Spinal cord (tissue), 10 donors: ENCODE measurements around the gene DPCD. TPM values are rescaled to one million over a fixed set of nuclear protein-coding genes. Genes with fewer than 3 reads are reported as not detected.
A peak's percentile ranks its signal among the peaks of the same experiment; 100 is the strongest.

Experiments used
- DNase-seq, 6 donors: peaks; one replicate each; pipeline versions ENCODE4 v3.0.0 to v3.0.0-alpha.2; 2013 to 2015; ENCODE audit warnings: low spot score in 6 of 6, low read depth in 4 of 6
- H3K27ac ChIP-seq: one replicate; pipeline ENCODE4 v1.5.1; 2013; ENCODE audit warnings: low read depth, low read length, control low read depth
- H3K27me3 ChIP-seq: one replicate; pipeline ENCODE4 v1.6.1; 2013; ENCODE audit warnings: low read length; ENCODE audit not compliant: control insufficient read depth, insufficient read depth
- H3K36me3 ChIP-seq: one replicate; pipeline ENCODE4 v1.6.1; 2013; ENCODE audit warnings: low read length; ENCODE audit not compliant: control insufficient read depth, insufficient read depth
- H3K4me1 ChIP-seq: one replicate; pipeline ENCODE4 v1.6.1; 2013; ENCODE audit warnings: low read length; ENCODE audit not compliant: control insufficient read depth, insufficient read depth
- H3K4me3 ChIP-seq: one replicate; pipeline ENCODE4 v1.5.1; 2013; ENCODE audit warnings: low read depth, low read length, control low read depth
- H3K9me3 ChIP-seq: one replicate; pipeline ENCODE4 v1.6.1; 2013; ENCODE audit warnings: low read length; ENCODE audit not compliant: control insufficient read depth, insufficient read depth
- WGBS: methylation state at CpG from one replicate; pipeline ENCODE4 v1.1.5; 2013; ENCODE audit warnings: missing lambda C conversion rate; ENCODE audit not compliant: insufficient coverage; 5-methylcytosine and 5-hydroxymethylcytosine counted together
- polyA plus RNA-seq, 2 donors: library from polyadenylated mRNA; unstranded; fragments of 120-200 nt; gene quantifications; one replicate each; pipeline ENCODE4 v1.2.1, GENCODE V29; 2013; ENCODE audit not compliant: insufficient read length in 2 of 2
- total RNA-seq, 2 donors: library from RNA; depleted of rRNA in 1 of 2; stranded (reverse); fragments of 120-200 nt in 1 of 2; fragments of >200 nt in 1 of 2; gene quantifications; one replicate each; pipeline versions ENCODE4 v1.2.3 to v1.2.4, GENCODE V29; 2013 to 2014
- donor health status: healthy.

DPCD gene
- total and polyA plus RNA-seq, 4 donors, result 21.1 to 57.2 (median 42.2) TPM

- peaks cover 29% of the 10 kb centered on the region for H3K4me1 ChIP-seq
- H3K27ac ChIP-seq, result no peak overlapping the region
- DNase-seq, result no peak
- WGBS, result 91% methylated on average over 4 of the region's 4 CpGs
- H3K36me3 ChIP-seq, result peaks cover 61% of the 10 kb centered on the region
- H3K4me3 ChIP-seq, result no peak overlapping the region
- no peaks in the 10 kb centered on the region for H3K27me3 ChIP-seq
- H3K9me3 ChIP-seq, result no peaks in the 10 kb centered on the region
Measured at GRCh38 chr10:101617824-101618568, 29.9 kb downstream of the DPCD start.

GRCh38 chr10:101618871-101619270 lies 30.8 kb downstream of the DPCD start:
- Histone ChIP-seq H3K27ac (no peak overlapping the region), H3K9me3 (no peaks in the 10 kb centered on the region), H3K36me3 (peaks cover 57% of the 10 kb centered on the region), H3K4me1 (peaks cover 20% of the 10 kb centered on the region), H3K4me3 (no peak overlapping the region), H3K27me3 (no peaks in the 10 kb centered on the region)
- no peak for DNase-seq
- WGBS, result 90% methylated on average over 1 of the region's 2 CpGs

DNA sequence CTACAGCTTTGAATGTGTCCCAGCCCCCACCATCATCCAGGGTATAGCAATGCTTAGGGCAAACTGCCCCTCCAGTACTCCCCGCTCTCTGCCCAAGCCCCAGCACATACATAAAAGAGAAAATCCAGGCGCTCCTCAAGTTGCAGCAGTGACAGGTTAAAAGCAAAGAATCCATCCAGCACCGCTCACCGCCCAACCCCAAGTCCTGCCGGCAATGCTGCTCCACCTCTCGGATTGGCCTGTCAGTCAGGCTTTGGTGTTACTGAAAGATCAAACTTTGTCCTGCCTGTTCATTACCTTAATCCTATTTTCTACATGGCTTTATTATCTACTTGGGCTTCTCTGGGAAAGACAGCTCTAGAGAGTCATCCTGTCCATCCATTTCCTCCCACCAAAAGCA lies 31.9 kb downstream of the DPCD start:
- Histone ChIP-seq H3K27ac (no peak overlapping the region), H3K4me3 (no peak overlapping the region), H3K27me3 (no peaks in the 10 kb centered on the region), H3K36me3 (peaks cover 61% of the 10 kb centered on the region), H3K9me3 (no peaks in the 10 kb centered on the region), H3K4me1 (peaks cover 9% of the 10 kb centered on the region)
- no peak for DNase-seq
- WGBS, result 96% methylated on average over 6 of the region's 6 CpGs

DNA sequence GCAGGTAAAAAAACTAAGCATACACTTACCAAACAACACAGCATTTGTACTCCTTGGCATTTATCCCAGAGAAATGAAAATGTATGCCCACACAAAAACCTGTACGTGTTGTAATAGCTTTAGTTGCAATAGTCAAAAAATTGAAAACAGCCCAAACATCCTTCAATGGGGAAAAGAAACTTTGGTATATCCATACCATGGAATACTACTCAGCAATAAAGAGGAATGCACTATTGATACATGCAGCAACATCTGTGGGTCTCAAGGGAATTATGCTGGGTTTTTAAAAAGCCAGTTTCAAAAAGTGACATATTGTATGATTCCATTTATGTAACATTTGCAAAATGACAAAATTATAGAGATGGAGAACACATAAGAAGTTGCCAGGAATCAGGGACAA lies 35.4 kb downstream of the DPCD start:
- H3K9me3 ChIP-seq, result no peaks in the 10 kb centered on the region
- no peak overlapping the region for H3K4me3 ChIP-seq
- H3K4me1 ChIP-seq, result peaks cover 9% of the 10 kb centered on the region
- no peak overlapping the region for H3K27ac ChIP-seq
- no peak for DNase-seq
- H3K27me3 ChIP-seq, result no peaks in the 10 kb centered on the region
- H3K36me3 ChIP-seq, result peaks cover 53% of the 10 kb centered on the region
- WGBS, result no CpG with 5 or more reads among the region's 1 CpG

GRCh38 chr10:101624526-101625102 lies 36.5 kb downstream of the DPCD start:
- no peaks in the 10 kb centered on the region for H3K27me3 ChIP-seq
- no peaks in the 10 kb centered on the region for H3K9me3 ChIP-seq
- no peak for DNase-seq
- H3K4me3 ChIP-seq, result no peak overlapping the region
- 93% methylated on average over 4 of the region's 4 CpGs for WGBS
- peaks cover 9% of the 10 kb centered on the region for H3K4me1 ChIP-seq
- peaks cover 46% of the 10 kb centered on the region for H3K36me3 ChIP-seq
- no peak overlapping the region for H3K27ac ChIP-seq

GRCh38 chr10:101625821-101626412 lies 37.8 kb downstream of the DPCD start:
- no CpG with 5 or more reads among the region's 1 CpG for WGBS
- no peaks in the 10 kb centered on the region for H3K9me3 ChIP-seq
- H3K4me3 ChIP-seq, result no peak overlapping the region
- no peak for DNase-seq
- H3K27ac ChIP-seq, result no peak overlapping the region
- peaks cover 12% of the 10 kb centered on the region for H3K4me1 ChIP-seq
- no peaks in the 10 kb centered on the region for H3K27me3 ChIP-seq
- peaks cover 40% of the 10 kb centered on the region for H3K36me3 ChIP-seq

DNA sequence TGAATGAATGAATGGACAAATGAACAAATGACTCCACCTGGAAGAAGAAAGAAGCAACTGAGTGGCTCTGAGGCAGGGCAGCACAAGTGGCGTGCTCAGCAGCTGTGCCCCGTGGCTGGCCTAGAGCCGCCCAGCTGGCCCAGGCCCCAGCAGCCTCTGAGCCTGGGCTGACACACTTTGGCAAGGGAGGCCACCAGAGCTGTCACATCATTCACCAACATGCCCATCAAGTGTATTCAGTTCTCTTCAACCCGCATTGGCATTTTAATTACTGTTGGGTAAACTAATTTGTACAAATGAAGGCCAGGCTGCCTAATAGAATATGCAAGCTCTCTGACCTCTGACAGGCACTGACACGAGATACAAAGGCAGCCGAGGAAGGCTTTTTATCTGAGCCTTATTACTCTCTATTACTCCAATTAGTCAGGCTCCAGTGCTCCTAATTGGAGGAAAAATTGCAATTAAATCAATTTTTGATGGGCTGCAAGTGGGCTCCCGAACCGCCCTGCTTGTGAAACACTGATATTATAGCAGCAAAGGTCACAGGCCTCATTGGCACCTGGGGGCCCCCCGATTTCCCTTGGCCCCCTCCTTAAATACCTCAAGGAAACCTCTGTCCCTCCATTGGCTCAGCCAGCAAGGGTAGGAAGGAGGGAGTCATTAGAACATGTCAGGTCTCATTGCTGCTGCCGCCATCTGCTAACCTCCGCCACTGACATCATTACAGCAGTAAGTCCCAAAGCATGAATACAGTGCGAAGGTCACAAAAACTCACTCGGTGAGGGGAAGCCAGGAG lies 41.9 kb downstream of the DPCD start:
- H3K36me3 ChIP-seq, result peaks cover 20% of the 10 kb centered on the region
- H3K27ac ChIP-seq, result no peak overlapping the region
- WGBS, result 30% methylated on average over 3 of the region's 13 CpGs
- peaks cover 12% of the 10 kb centered on the region for H3K4me1 ChIP-seq
- H3K4me3 ChIP-seq, result no peak overlapping the region
- no peaks in the 10 kb centered on the region for H3K9me3 ChIP-seq
- no peaks in the 10 kb centered on the region for H3K27me3 ChIP-seq
- DNase-seq, result peak in 2 of 6 donors; percentile 57 to 80

- WGBS, result 100% methylated on average over 1 of the region's 1 CpG
- no peak overlapping the region for H3K27ac ChIP-seq
- no peaks in the 10 kb centered on the region for H3K27me3 ChIP-seq
Measured at GRCh38 chr10:101630633-101630920, 42.5 kb downstream of the DPCD start.

DNA sequence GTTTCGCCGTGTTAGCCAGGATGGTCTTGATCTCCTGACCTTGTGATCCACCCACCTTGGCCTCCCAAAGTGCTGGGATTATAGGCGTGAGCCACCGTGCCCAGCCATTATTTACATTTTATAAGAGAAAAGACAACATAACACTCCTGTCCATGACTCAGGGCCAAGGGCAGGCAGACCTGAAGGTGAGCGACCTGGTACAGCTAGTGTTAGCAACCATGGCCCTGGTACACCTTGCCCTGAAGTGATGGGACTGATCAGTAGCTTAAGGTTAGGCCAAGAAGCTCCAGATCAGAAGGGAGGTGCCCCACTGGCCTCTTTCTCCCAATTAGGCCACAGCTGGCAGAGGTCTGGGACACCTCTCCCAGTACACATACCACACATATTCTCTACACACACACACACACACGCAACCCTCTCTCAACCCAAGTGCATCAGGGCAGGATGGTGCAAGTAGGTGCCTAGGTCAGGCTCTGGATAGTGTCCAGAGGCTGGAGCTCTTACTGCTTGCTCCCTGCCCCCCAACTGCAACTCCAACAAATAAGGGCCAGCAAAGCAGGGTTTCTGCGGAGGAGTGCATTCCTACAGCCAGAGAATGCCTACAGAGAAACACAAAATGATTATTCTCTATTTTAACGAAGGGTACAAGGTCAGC lies 43.8 kb downstream of the DPCD start:
- peaks cover 3% of the 10 kb centered on the region for H3K4me1 ChIP-seq
- no peaks in the 10 kb centered on the region for H3K27me3 ChIP-seq
- WGBS, result 81% methylated on average over 3 of the region's 8 CpGs
- H3K4me3 ChIP-seq, result no peak overlapping the region
- DNase-seq, result no peak
- H3K9me3 ChIP-seq, result no peaks in the 10 kb centered on the region
- peaks cover 11% of the 10 kb centered on the region for H3K36me3 ChIP-seq
- H3K27ac ChIP-seq, result no peak overlapping the region

More at GRCh38 chr10:101630633-101630920, 42.5 kb downstream of the DPCD start:
- peaks cover 16% of the 10 kb centered on the region for H3K36me3 ChIP-seq
- no peaks in the 10 kb centered on the region for H3K9me3 ChIP-seq
- no peak overlapping the region for H3K4me3 ChIP-seq
- peaks cover 12% of the 10 kb centered on the region for H3K4me1 ChIP-seq
- no peak for DNase-seq
